M059J (cell line): ENCODE data around the gene SUPT4H1. TPM values are rescaled to one million over a fixed set of nuclear protein-coding genes. Genes with fewer than 3 reads are reported as not detected.
"Not testable (repeated sequence)": the region's sequence is repeated elsewhere in the genome, so short reads cannot be mapped to it uniquely, and the experiment has no call there.

ENCODE experiments used
- DNase-seq: peaks from one replicate; pipeline ENCODE4 v3.0.0-alpha.2; 2012; ENCODE audit warnings: low read depth
- total RNA-seq: library from RNA; depleted of rRNA; stranded (reverse); fragments of >200 nt; shearing (Covaris generic); gene quantifications from 2 replicates; pipeline ENCODE4 v1.2.3, GENCODE V29; 2014; rRNA removed

Gene SUPT4H1
- 64.3 and 71.6 TPM in 2 replicates for total RNA-seq

DNA sequence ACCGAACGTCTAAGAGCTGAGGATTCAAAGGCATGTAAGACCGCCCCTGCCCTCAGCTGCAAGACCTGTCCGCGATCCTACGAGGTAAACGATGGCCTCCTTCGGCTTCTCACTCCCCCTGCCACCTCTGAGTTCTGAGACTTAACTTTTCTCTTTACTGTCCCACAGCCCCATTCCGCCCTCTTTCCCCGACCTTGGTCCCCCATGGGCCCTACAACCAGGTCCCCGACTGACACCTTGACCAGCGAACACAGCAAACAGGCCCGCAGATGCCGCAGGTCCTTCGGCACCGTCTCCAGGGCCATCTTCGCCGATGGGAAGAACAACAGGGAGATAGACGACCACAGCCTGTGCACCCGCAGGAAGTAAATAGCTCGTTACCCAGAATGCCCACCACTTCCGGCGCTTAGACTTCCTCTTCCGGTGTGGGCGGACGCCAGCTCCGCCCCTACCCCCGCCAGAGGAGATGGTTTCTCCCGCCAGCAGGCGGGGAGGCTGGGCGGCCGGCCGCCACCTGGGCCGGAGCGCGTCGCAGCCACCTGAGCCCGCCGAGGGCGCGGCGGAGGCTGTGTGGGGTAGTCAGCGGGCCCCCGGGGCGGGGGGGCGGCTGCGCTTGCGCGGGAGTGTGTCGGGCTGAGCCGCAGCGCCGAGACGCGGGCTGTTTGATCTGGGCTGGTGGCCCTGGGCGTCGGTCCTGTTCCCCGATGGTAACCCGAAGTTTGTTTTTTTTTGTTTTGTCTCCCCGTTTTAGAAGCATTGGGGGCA, at the start of gene SUPT4H1:
SUPT4H1 (minus strand) TSS at position 371 of the 765 bp plus-strand sequence; CDS start at position 305, 66 bp downstream.
- peak; percentile 87 for DNase-seq

DNA sequence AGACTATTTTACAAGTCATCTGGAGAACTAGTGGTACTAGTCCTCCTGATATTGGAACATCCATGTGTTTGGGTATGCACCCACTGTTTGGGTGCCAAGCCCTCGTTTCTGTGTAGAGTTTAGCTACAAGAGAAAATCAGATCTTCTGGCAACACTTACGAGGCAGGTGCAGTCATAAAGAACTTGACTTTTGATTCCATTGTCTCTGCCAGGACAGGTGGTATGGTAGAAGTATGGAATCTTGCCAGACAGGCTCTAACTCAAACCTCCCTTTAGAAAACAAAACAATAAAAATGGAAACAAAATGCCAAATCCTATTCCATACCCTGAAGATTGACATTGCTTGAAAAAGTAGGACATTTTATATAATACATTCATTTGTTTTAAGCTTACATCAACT, 49.3 kb upstream of the SUPT4H1 start:
- no peak for DNase-seq

DNA sequence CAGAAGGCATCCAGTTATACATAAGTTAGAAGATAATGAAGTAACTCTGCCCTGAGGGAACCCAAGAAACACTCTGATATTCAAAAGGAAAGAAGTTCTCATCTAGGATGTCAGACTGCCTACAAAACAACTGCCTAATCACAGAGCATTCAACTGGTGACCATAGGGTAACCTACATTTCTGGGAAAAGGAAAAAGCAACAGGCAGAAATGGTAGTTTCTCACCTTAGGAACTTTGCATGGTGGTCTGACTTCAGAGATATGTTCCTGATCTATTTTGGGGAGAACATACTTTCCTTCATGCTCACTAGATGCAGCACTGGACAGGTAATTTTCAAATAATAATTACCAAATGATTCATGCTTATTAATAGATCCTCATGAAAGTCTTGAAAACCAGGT, 48.8 kb upstream of the SUPT4H1 start:
- no peak for DNase-seq

DNA sequence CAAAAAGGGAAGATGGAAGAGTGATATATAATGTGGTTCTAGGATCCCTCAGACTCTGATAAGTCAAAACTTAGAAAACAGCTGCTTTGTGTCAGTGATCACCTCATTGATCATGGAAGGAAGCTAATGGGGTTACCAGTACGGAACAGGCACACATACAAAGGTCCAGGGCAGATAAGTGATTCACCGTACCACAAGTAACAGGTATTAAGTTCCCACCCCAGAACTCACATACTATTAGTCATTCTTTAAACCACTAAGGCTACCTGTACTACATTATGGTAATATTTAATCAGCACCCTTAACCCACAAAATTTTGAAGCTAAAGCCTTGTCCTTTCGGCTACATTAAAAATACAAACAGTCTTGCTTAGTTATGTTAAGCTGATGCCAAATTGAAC, 48.0 kb upstream of the SUPT4H1 start:
- no peak for DNase-seq

DNA sequence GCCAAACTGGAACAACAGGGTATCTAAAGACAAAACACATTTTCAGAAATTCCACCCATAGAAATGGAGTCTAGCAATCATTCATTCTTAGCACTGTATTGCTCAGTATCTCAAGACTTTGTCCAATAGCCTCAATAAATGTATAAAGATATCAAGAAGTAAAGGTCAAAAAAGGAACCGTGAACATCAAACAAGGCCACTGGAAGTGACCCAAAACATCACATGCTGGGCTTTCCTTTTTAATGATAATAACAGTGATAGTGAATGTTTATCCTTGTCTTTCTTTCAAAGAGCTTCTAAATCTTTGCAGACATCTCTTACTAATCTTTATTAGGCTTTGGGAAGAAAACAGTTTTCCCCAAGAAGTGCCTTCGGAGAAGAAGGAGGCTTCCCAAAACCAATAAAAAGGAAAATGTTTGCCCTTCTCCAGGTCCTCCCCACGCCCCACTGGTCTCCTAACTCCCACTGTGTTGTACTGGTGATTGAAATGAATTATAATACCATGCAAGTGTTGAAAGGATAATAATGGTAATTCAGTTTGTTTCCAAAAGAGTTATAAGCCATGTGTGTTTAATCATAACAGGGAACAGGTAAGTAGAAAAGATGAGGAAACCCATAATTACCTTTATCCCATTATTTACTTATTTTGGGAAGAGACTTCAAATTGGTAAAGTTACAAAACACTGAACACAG, 46.7 kb upstream of the SUPT4H1 start:
- DNase-seq, result no peak

DNA sequence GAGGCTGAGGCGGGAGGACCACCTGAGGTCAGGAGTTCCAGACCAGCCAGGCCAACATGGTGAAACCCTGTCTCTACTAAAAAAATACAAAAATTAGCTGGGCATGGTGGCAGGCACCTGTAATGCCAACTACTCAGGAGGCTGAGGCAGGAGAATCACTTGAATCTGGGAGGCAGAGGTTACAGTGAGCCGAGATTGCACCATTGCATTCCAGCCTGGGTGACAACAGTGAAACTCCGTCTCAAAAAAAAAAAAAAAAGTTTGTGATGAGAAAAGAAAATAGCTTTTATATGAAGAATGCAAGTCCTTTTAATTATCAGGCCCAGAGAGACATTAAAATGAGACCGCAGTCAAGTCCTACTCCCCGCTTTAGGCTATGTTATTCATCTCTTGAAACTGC, 45.4 kb upstream of the SUPT4H1 start:
- DNase-seq, result not testable (repeated sequence)

DNA sequence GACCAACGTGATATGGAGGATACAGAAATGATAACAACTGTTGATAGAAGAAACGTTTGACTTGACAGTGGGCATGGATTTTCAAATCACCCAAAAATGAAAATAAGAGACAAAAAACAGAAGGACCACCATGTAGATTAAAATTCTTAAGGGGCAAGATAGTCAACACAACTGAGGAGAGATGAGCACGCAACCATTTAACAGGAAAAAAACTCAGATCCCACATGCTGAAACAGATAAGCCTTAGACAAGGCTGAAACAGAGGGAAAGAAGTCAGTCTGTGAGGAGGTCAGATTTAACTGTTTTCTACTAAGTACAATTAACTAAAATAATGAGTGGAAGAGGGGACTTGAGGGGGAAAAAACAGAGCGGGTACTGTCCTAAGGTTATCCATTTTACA, 44.2 kb upstream of the SUPT4H1 start:
- DNase-seq, result no peak

DNA sequence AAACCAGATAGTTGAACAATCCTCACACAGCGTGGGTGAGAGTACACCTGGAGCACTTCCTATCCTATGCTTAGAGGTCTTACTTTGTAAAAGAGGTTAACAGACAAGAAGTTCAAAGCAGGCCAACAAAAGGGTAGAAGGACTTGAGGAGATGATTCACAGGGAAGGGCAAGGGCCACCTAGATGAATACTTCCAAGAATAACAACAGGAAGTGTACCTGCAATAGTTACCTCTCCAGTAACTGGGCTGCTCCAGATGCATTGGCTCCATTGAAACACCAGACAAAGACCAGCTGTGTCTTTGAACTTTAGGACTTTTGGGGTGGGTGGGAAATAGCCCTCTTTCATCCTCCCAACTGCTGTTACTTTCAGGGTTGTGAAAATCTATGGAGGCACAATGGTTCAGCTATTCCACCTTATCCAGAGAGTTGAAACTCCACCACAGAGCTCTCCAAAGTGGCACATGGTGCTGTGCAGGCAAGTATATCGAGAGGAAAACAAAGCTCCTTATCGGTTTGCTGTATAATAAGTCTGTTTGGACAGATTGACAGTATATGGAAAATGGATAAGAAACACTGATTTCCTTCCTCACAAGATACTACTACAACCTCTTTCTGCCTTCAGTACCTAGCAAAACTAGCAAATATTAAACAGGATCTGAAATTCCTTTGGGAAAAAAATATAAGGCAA, 42.7 kb upstream of the SUPT4H1 start:
- DNase-seq, result no peak

DNA sequence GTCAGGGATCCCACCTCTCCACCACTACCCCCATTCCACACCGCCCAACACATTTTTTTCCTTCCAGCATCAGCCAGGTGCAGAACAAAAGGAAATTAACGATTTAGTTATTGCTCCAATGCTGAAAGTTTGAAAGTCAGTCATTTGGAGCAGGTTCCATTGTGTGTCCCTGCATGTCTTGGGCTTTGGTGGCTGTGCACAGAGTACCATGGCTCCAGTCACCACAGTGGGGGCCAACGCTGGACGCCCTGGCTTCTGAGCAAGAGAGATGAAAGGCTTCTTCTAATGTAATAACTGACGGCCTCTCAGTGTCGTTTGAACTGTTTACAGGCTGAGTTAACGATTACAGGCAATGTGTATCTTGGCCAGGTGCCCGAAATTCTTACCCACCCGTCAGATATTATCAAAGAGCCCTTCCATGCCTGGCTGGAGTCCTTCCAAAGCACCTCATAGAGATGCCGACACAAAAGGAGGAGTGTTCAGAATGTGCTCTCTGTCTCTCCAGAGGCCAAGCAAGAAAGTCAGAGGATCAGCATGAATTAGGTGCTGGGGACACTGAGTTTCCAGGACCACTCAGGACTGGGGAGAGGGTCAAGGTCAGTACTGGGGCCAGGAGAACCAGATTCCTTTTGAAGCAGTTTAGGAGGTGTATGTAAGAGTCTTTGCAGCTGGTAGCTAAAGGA, 39.4 kb upstream of the SUPT4H1 start:
- peak; percentile 91 for DNase-seq

DNA sequence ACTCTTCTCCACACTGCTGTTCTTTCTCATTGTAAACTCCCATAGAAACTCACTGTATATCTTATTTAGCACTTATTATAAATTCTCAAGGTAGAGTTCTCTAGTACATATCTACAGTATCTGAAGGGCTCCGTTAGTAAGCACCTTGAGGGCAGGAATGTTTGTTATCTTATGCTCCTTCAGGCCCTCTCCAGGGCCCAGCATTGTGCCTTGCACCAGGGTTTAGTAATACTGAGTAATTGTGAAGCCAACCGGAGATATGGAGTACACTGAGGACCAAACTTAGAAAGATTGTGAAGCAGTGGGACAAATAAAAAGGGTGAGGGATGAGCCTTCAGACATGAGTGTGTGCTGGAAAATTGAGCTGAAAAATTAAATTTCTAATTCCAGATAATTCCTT, 38.9 kb upstream of the SUPT4H1 start:
- no peak for DNase-seq

DNA sequence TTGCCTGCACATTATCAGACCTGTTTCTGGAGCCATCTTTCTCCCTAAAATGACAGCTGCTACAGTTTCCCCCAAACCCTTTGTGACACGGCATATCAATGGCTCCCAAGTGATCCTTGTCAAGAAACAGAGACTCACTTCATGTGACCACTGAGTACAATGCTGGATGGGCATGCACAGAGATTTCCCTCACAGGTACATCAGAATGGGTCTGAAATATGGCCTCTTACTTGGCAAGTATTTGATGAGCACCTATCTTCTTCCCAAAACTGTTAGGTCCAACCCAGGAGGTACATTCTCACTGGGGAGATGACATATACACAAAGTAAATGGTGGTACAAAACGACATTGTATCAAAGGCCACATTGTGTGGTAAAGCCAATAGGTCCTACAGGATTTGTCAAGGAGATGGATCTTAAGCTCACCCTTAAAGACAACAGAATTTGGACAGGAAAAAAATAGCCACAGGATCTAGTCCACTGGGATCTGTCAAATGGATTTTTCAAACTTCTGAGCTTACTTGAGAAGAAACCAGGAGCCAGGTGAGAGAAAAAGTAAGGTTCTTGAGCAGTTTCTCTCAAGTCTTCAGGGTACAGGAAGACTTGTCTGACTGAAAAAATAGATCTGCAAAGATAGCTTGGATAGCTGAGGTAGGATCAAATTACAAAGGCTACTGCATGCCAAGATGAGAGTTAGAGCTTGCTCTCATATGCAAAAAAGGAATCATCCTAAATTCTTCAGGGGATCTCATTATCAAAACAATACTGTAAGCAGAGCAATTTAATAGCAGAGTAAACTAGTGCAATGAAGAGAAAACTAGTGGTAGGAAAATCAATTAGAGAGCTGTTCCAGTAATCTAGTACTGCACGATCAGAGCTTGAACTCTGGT, 36.5 kb upstream of the SUPT4H1 start:
- peak; percentile 40 for DNase-seq

DNA sequence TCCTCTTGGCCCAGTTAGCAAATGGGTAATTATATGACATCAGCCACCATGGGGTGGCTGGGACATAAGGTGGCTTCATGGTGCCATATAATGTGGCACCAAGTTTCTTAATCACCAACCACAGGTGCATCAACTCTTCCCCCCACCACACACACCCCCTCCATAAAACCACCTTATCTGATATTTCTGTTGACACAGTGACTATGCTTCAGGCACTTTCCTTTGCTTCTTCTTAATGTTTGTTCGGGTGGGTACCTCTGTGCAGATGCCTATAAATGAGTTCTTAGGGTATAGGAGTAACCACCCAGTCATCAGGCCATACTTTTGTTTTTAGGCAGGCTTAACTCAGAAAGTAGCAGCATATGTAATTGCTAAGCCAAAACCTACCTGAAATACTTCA, 35.8 kb upstream of the SUPT4H1 start:
- peak; percentile 24 for DNase-seq

DNA sequence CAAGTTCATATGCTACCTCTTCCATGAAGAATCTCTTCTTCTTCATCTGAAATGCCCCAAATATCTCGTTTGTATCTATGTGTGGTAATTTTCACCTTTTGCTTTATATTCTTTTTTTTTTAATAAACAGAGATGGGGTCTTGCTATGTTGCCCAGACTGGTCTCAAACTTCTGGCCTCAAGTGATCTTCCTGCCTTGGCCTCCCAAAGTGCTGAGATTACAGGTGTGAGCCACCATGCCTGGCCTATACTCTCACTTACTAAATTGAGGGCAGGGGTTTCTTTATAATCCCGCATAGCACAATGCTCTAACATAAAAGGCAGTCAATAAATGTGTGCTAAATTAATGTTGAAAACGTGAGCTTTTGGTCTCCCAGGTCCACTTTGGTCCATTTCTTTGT, 34.7 kb upstream of the SUPT4H1 start:
- DNase-seq, result no peak

DNA sequence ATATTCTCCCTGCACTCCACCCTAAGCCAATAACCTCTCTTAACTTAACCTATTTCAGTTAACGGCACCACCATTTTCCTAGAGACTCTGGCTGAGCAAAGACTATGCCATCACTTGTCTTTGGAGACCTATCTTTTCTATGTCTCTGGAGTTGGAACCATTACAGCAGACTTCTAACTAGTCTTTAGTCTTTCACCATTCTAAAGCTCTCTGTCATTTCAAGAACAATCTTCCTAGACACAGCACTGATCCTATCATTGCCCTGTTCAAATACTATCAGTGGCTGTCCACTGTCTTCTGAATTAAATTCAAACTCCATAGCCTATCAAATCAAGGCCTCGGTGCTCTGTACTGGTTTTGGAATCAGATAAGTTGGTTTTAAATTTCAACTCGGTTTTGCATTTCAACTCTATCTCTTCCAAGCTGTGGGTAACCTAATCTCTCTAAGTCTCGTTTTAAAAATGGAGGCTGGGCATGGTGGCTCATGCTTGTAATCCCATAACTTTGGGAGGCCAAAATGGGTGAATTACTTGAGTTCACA, 33.4 kb upstream of the SUPT4H1 start:
- no peak for DNase-seq

DNA sequence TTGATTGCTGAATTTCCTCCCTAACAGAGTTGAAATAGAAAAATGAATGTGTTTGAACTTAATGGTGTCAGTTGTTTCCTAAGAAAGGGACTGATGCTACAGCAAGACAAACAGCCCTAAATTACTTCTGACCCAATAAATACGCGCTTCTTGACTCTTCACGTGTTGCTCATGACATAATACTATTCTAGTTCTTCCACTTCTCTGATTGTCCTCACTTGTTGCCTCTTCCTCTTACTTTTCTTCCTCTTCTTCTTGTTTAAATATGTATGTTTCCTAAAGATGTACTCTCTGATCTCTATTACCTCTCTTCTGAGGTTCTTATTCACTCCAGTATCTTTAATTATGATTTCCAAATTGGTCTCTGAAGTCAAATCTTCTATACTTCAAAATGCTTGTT, 32.9 kb upstream of the SUPT4H1 start:
- DNase-seq, result no peak

DNA sequence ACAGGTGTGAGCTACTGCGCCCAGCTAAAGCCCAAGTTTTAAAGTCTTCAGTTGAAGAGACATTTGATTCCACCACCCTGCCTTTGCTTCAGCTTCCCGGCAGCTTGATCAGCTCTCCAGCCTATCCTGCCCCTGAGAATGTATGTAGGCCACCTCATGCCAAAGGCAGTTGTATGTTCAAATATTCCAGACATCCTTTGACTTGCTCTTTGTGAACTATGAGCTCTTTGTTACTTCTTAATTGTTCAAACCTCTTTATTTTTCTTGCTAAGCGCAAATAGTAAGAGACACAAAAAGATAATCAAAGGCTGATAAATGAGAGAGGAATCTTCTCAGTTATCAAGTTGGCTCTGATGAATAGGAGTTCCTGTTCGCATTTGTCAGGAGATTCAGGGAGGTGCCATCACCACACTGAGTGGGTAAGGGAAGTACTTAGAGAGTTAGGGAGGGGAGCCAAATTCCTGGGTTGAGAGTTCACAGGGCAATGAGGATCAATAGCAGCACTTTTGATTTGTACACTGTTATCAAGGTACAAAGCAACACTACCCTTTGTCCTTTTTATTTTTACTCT, 32.0 kb upstream of the SUPT4H1 start:
- no peak for DNase-seq

DNA sequence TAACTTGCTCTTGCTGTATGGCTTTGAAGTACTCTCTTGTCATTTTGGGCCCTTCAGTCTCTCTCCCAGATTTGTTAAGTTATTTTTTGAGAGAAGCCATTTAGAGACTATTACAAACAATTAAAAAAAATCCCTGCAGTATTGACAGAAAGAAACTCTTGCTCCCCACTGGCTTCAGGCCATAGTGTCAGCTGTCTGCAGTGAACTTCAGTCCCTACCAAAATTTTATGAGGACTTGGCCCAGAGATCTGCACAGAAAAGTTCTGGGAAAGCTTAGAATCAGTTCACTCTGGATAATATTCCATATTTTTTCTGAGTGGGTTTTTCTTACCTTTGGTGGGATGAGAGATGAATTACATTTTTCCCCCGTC, 30.9 kb upstream of the SUPT4H1 start:
- no peak for DNase-seq

DNA sequence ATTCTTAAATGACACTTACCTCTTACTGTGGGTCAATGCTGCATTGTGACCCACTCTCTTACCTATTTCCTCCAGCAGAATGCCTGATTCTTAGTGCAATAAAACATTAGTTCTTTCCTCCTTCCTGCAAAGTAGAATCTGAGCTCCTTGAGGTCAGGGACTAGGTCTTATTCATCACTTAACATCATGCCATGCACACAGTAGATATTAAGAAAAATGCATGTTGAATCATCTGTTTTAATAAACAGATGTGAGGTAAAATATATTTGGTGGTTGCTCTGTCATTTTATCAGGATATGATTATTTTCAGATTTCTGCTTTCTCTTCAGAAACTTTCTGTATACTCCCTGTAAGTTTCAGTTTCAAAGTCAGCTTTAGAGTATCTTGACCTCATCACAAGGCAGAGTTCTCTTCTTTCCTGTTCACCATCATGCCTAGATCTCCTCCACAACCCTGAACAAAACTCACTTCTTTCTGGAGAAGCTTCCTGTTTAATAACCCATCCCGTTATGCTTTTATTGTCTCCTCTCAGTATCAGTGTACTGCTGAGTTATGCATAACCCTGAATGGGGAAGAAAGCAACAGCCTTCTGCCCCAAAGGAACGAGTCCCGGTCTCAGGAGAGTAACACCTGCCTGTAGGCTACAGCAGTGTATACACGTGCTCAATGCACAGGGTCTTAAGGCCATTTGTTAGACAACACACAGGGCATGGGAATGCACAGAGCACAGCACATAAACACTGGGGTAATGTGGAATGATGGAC, 30.3 kb upstream of the SUPT4H1 start:
- no peak for DNase-seq

DNA sequence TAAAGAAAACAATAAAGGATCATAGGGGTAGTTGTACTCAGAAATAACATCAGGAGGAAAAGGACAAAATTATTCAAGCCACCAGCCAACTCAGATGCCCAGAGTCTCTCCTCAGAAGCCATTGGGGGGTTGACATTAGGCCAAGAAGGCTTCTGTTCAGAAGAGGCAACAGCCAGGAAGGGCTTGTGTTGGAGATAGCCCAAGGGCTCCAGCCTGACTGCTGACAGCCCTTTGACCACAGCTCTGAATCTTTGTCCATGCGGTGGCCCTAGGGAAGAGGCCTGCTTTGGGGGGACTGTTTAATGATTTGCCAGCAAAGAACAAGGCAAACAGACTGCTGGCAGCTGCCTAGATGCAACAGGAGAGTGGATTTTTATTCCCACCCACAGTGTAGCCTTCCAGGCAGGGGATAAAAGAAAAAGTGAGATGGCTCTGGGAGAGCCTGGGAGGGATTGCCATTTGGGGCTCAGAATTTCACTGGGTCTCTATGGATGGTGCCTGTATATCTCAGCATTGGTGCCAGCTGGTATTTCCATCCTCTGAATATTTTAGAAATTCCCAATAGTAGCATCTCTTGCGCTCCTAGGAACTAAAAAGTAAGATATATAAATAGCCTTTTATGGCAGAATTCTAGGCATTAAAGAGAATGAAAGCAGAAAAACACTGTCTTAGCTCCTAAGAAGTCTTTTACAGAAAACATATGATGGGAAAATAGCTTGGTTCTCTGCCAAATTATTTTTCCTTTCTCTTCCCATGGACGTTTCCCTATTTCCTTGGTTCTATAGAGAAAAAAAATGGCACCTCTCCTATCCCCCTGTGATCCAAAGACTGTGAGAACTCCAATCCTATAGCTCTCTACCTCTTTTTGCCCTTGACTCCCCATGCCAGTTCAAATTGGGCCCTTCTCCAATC, 29.4 kb upstream of the SUPT4H1 start:
- peak; percentile 30 for DNase-seq
